OCI-M2 (cell line): ENCODE data around the gene CCDC126.
"Not testable (repeated sequence)": the region's sequence is repeated elsewhere in the genome, so short reads cannot be mapped to it uniquely, and the experiment has no call there.

Experiments
- DNase-seq: peaks from one replicate; lab custom pipeline; 2025; ENCODE audit not compliant: unreplicated experiment; lab: John Stamatoyannopoulos, UW

CCDC126 gene

GRCh38 chr7:23597094-23598091 lies at the start of gene CCDC126:
CCDC126 (plus strand) TSS chr7:23597382; CDS start chr7:23611316, 13,934 bp downstream.
- peak; percentile 38 for DNase-seq

GRCh38 chr7:23547662-23548061 lies 49.5 kb upstream of the CCDC126 start:
- no peak for DNase-seq

GRCh38 chr7:23558303-23558702 lies 38.9 kb upstream of the CCDC126 start:
- DNase-seq, result no peak

GRCh38 chr7:23570592-23571200 lies 26.5 kb upstream of the CCDC126 start:
- peak; percentile 9 for DNase-seq

GRCh38 chr7:23581975-23582374 lies 15.2 kb upstream of the CCDC126 start:
- not testable (repeated sequence) for DNase-seq

GRCh38 chr7:23585304-23585703 lies 11.9 kb upstream of the CCDC126 start:
- not testable (repeated sequence) for DNase-seq

GRCh38 chr7:23586159-23586558 lies 11.0 kb upstream of the CCDC126 start:
- no peak for DNase-seq

GRCh38 chr7:23590529-23590928 lies 6.7 kb upstream of the CCDC126 start:
- DNase-seq, result no peak

- DNase-seq, result no peak
Observed at GRCh38 chr7:23593706-23594105, 3.5 kb upstream of the CCDC126 start.

GRCh38 chr7:23594879-23595604 lies 2.1 kb upstream of the CCDC126 start:
- no peak for DNase-seq

- no peak for DNase-seq
Observed at GRCh38 chr7:23598296-23598695, 1.1 kb downstream of the CCDC126 start.

- DNase-seq, result no peak
Observed at GRCh38 chr7:23600236-23600635, 3.1 kb downstream of the CCDC126 start.

- no peak for DNase-seq
Observed at GRCh38 chr7:23603632-23604295, 6.6 kb downstream of the CCDC126 start.

- DNase-seq, result no peak
Observed at GRCh38 chr7:23604296-23604640, 7.1 kb downstream of the CCDC126 start.

GRCh38 chr7:23607130-23607529 lies 9.9 kb downstream of the CCDC126 start:
- no peak for DNase-seq

GRCh38 chr7:23607866-23608265 lies 10.7 kb downstream of the CCDC126 start:
- no peak for DNase-seq

GRCh38 chr7:23615331-23615730 lies 18.1 kb downstream of the CCDC126 start:
- DNase-seq, result no peak

- no peak for DNase-seq
Observed at GRCh38 chr7:23616593-23616992, 19.4 kb downstream of the CCDC126 start.

- no peak for DNase-seq
Observed at GRCh38 chr7:23617482-23617881, 20.3 kb downstream of the CCDC126 start.

GRCh38 chr7:23618241-23618640 lies 21.1 kb downstream of the CCDC126 start:
- DNase-seq, result no peak

GRCh38 chr7:23619141-23619540 lies 22.0 kb downstream of the CCDC126 start:
- no peak for DNase-seq
